DOHH2 (cell line): ENCODE results near the gene BRPF3.

Experiments used
- H3F3A ChIP-seq: fragments of 200-600 bp; sonication (generic), shearing (Covaris generic); 2 replicates; pipeline ENCODE4 v1.6.0; 2016; ENCODE audit warnings: antibody characterized with exemption, mild to moderate bottlenecking; ENCODE audit not compliant: control insufficient read depth, insufficient read depth
- H3K27ac ChIP-seq: fragments of 200-600 bp; sonication (generic); 2 replicates; pipeline ENCODE4 v1.5.1; 2014; ENCODE audit warnings: low read depth, mild to moderate bottlenecking, low read length, moderate library complexity
- H3K27me3 ChIP-seq: fragments of 200-600 bp; sonication (generic); 2 replicates; pipeline ENCODE4 v1.6.1; 2014; ENCODE audit warnings: mild to moderate bottlenecking, low read length, mixed read lengths; ENCODE audit not compliant: control insufficient read depth
- H3K36me3 ChIP-seq: fragments of 200-600 bp; sonication (generic); 2 replicates; pipeline ENCODE4 v1.6.1; 2014; ENCODE audit warnings: mild to moderate bottlenecking, low read length, moderate library complexity, mixed read lengths; ENCODE audit not compliant: control insufficient read depth
- H3K4me1 ChIP-seq: fragments of 200-600 bp; sonication (generic); 2 replicates; pipeline ENCODE4 v1.6.1; 2014; ENCODE audit warnings: mild to moderate bottlenecking, low read length, mixed read lengths; ENCODE audit not compliant: control insufficient read depth
- H3K4me2 ChIP-seq: fragments of 200-600 bp; sonication (generic); 2 replicates; pipeline ENCODE4 v1.6.0; 2014; ENCODE audit warnings: mild to moderate bottlenecking, low read length, moderate library complexity
- H3K4me3 ChIP-seq: fragments of 200-600 bp; sonication (generic); 2 replicates; pipeline ENCODE4 v1.5.1; 2014; ENCODE audit warnings: mild to moderate bottlenecking, low read length, mixed read lengths
- H3K79me2 ChIP-seq: fragments of 200-600 bp; sonication (generic); 2 replicates; pipeline ENCODE4 v1.6.1; 2014; ENCODE audit warnings: mild to moderate bottlenecking, low read length, mixed read lengths; ENCODE audit not compliant: control insufficient read depth
- H3K9me2 ChIP-seq: fragments of 200-600 bp; sonication (generic); replicated peaks from 2 replicates; pipeline ENCODE4 v1.6.1; 2014; ENCODE audit warnings: mild to moderate bottlenecking, low read length, mixed read lengths; ENCODE audit not compliant: control insufficient read depth
- H3K9me3 ChIP-seq: fragments of 200-600 bp; sonication (generic); 2 replicates; pipeline ENCODE4 v1.6.1; 2014; ENCODE audit warnings: antibody characterized with exemption, low read length, mixed read lengths; ENCODE audit not compliant: control insufficient read depth, insufficient read depth
- H4K20me1 ChIP-seq: fragments of 200-600 bp; sonication (generic); 2 replicates; pipeline ENCODE4 v1.6.0; 2014; ENCODE audit warnings: low read depth, mild to moderate bottlenecking, antibody characterized with exemption, low read length, moderate library complexity; ENCODE audit not compliant: control insufficient read depth, insufficient read depth
- CTCF ChIP-seq: fragments of 200-600 bp; sonication (generic); IDR thresholded peaks from one replicate; pipeline ENCODE4 v1.5.1; 2014; ENCODE audit warnings: antibody characterized with exemption, mild to moderate bottlenecking, low read depth, low read length; ENCODE audit not compliant: poor library complexity, severe bottlenecking
- EZH2phosphoT487 ChIP-seq: fragments of 200-600 bp; sonication (generic); IDR thresholded peaks from 2 replicates; pipeline ENCODE4 v1.6.1; 2017; ENCODE audit warnings: borderline replicate concordance, mild to moderate bottlenecking, antibody characterized with exemption, low read length, moderate library complexity, mixed read lengths

The BRPF3 gene

GRCh38 chr6:36242161-36242560, 45.6 kb downstream of the BRPF3 start:
- Histone ChIP-seq H3K79me2 (no peaks in the 10 kb centered on the region), H3K4me2 (peak overlapping the region; percentile 67), H3F3A (peaks cover 6% of the 10 kb centered on the region; the same call in 1 of the 2 replicates), H3K4me1 (peaks cover 54% of the 10 kb centered on the region), H3K27me3 (peaks cover 7% of the 10 kb centered on the region), H3K9me2 (no peaks in the 10 kb centered on the region), H3K27ac (peak overlapping the region; percentile 62), H3K4me3 (peak overlapping the region; percentile 50), H3K36me3 (no peaks in the 10 kb centered on the region), H3K9me3 (no peaks in the 10 kb centered on the region), H4K20me1 (no peaks in the 10 kb centered on the region)
- TF ChIP-seq CTCF (no peak), EZH2phosphoT487 (no peak)

- Histone ChIP-seq H3K4me1 (peaks cover 54% of the 10 kb centered on the region), H3K9me3 (no peaks in the 10 kb centered on the region), H3K79me2 (no peaks in the 10 kb centered on the region), H3K9me2 (no peaks in the 10 kb centered on the region), H3F3A (peaks cover 6% of the 10 kb centered on the region; the same call in 1 of the 2 replicates), H3K27me3 (peaks cover 7% of the 10 kb centered on the region), H4K20me1 (no peaks in the 10 kb centered on the region), H3K27ac (no peak overlapping the region), H3K4me3 (peak overlapping the region; percentile 50), H3K36me3 (no peaks in the 10 kb centered on the region), H3K4me2 (peak overlapping the region; percentile 67)
- no peak for TF ChIP-seq EZH2phosphoT487
- TF ChIP-seq CTCF = no peak
Measured at GRCh38 chr6:36242626-36243025, 46.1 kb downstream of the BRPF3 start.

- no peaks in the 10 kb centered on the region for H3K79me2 ChIP-seq
- H3K4me3 ChIP-seq = no peak overlapping the region
- H3K9me2 ChIP-seq = no peaks in the 10 kb centered on the region
- no peak for TF ChIP-seq CTCF
- TF ChIP-seq EZH2phosphoT487 = no peak
- H4K20me1 ChIP-seq = no peaks in the 10 kb centered on the region
- H3K4me2 ChIP-seq = no peak overlapping the region
- peaks cover 7% of the 10 kb centered on the region for H3K27me3 ChIP-seq
- H3F3A ChIP-seq = peaks cover 6% of the 10 kb centered on the region; the same call in 1 of the 2 replicates
- H3K36me3 ChIP-seq = no peaks in the 10 kb centered on the region
- H3K4me1 ChIP-seq = peaks cover 54% of the 10 kb centered on the region
- no peak overlapping the region for H3K27ac ChIP-seq
- no peaks in the 10 kb centered on the region for H3K9me3 ChIP-seq
Measured at GRCh38 chr6:36243562-36244212, 47.1 kb downstream of the BRPF3 start.
